NT2/D1 (cell line): Measurements from ENCODE around the gene DIP2C.

Experiments
- DNase-seq: peaks from one replicate; pipeline ENCODE4 v3.0.0-alpha.2; 2011; ENCODE audit warnings: low read depth, low spot score
- H3K27me3 ChIP-seq: 2 replicates; pipeline ENCODE4 v1.6.0; 2011; ENCODE audit warnings: mild to moderate bottlenecking; ENCODE audit not compliant: insufficient read length, insufficient read depth
- H3K36me3 ChIP-seq: 2 replicates; pipeline ENCODE4 v1.6.1; 2011; ENCODE audit warnings: mild to moderate bottlenecking, low read length, mixed read lengths; ENCODE audit not compliant: insufficient read depth, insufficient read length
- H3K4me1 ChIP-seq: 2 replicates; pipeline ENCODE4 v1.5.1; 2011; ENCODE audit not compliant: insufficient read depth, insufficient read length
- H3K4me3 ChIP-seq: 2 replicates; pipeline ENCODE4 v1.5.1; 2011; ENCODE audit warnings: low read depth; ENCODE audit not compliant: insufficient read length
- H3K9ac ChIP-seq: 2 replicates; pipeline ENCODE4 v1.6.0; 2011; ENCODE audit warnings: low read depth; ENCODE audit not compliant: insufficient read length
- H3K9me3 ChIP-seq: 2 replicates; pipeline ENCODE4 v1.5.1; 2011; ENCODE audit warnings: mild to moderate bottlenecking, low read length; ENCODE audit not compliant: insufficient read depth
- SUZ12 ChIP-seq: IDR thresholded peaks from 2 replicates; pipeline ENCODE4 v1.6.1; 2011; ENCODE audit not compliant: insufficient read length, insufficient read depth; ENCODE audit errors: extremely low read depth
- YY1 ChIP-seq: IDR thresholded peaks from 2 replicates; pipeline ENCODE4 v1.6.1; 2011; ENCODE audit not compliant: insufficient read length, insufficient read depth
- ZNF274 ChIP-seq: IDR thresholded peaks from 2 replicates; pipeline ENCODE4 v1.6.1; 2011; ENCODE audit warnings: mild to moderate bottlenecking, low read depth, low read length

DIP2C gene

DNA sequence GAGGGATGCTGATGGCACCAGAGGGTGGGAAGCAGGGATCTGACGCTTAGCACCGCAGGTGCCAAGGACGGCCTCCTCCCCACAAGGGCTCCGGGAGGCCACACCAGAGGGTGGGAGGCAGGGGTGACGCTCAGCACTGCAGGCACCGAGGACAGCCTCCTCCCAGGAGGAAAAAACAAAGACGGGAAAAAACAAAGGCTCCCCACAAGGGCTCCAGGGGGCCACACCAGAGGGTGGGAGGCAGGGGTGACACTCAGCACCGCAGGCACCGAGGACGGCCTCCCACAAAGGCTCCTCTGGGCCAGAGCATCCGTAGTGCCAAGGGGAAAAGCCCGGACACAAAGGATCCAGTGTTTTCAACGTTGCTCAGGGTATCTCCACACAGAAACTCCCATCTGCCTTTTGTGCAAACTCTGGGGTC lies 25.6 kb downstream of the DIP2C start:
- Histone ChIP-seq H3K27me3 (no peaks in the 10 kb centered on the region), H3K4me3 (no peak overlapping the region), H3K9me3 (no peaks in the 10 kb centered on the region), H3K9ac (no peak overlapping the region), H3K36me3 (no peaks in the 10 kb centered on the region), H3K4me1 (peaks cover 15% of the 10 kb centered on the region)
- DNase-seq, result no peak
- no peak for TF ChIP-seq YY1
- no peak for TF ChIP-seq SUZ12
- no peak for TF ChIP-seq ZNF274

DNA sequence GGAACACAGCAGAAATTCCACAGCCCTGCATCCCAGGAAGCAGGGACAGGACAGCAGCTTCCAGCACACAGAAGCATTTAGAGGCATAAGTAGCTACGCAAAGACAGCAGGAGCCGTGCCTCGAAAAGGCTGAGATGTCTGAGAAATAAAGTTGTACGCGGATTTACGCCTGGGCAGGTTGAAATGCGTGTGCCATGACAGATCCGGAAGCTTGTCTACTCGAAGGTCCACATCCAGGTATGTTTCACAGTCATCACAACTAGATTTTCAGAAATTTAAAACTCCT lies 26.1 kb downstream of the DIP2C start:
- TF ChIP-seq SUZ12, result no peak
- no peaks in the 10 kb centered on the region for H3K9me3 ChIP-seq
- no peak for DNase-seq
- no peak overlapping the region for H3K4me3 ChIP-seq
- no peaks in the 10 kb centered on the region for H3K36me3 ChIP-seq
- H3K9ac ChIP-seq, result no peak overlapping the region
- H3K4me1 ChIP-seq, result peaks cover 15% of the 10 kb centered on the region
- no peaks in the 10 kb centered on the region for H3K27me3 ChIP-seq

DNA sequence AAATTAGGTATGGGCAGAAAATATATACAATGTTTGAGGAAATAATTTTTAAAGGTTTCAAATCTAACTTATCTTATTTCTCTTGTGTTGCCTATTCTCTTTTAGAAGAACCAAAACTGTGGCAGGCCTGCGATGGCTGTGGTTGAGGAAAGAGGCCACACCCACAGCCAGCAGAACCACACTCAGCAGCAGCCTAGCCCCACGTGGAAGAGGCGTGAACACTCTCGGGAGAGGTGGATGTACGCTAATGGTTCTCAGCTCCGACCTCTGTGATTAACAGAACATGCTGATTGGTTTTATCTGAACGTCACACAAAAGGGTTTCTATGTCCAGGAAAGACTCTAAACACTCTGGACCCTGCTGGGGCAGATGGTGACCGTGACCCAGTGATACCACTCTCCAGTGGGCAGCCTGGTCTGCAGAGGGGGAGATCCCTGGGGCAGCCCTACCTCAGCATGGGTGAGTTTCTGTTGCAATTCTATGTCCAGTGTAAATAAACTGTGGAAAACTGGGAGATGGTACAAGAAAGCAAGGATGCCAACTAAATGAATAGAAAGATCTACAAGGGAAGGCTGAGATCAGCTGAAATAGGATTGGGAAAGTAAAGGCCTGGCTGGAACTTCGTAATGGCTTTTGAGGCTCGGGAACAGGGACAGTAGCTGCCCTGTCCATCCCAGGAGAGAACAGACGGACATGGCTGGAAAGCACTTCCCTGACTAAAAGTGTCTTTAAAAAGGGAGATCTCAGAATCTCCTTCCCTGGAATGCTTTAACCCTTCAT lies 26.6 kb downstream of the DIP2C start:
- TF ChIP-seq SUZ12 (no peak), YY1 (no peak), ZNF274 (no peak)
- H3K9ac ChIP-seq, result no peak overlapping the region
- H3K27me3 ChIP-seq, result no peaks in the 10 kb centered on the region
- peaks cover 15% of the 10 kb centered on the region for H3K4me1 ChIP-seq
- no peaks in the 10 kb centered on the region for H3K9me3 ChIP-seq
- no peak overlapping the region for H3K4me3 ChIP-seq
- no peak for DNase-seq
- no peaks in the 10 kb centered on the region for H3K36me3 ChIP-seq

DNA sequence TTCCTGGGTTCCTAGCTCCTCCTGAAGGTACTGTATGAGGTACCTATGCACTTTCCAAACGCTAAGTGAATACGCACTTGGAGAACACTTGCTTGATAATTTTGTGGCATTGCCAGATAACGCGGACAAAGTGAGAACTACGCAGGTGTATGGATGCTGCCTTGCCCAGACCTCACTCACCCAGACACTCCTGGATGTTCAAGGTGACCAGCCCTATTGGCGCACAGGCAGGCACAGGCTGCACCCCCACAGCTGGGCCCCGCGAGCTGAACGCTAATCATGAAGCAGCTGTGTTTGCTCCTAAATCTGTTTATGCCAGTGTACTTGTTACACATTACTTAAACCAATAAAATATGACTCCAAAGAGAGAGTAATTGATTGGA lies 27.3 kb downstream of the DIP2C start:
- H3K9ac ChIP-seq, result no peak overlapping the region
- no peaks in the 10 kb centered on the region for H3K27me3 ChIP-seq
- peaks cover 15% of the 10 kb centered on the region for H3K4me1 ChIP-seq
- no peak for DNase-seq
- TF ChIP-seq YY1 (no peak), SUZ12 (no peak), ZNF274 (no peak)
- H3K4me3 ChIP-seq, result no peak overlapping the region
- H3K9me3 ChIP-seq, result no peaks in the 10 kb centered on the region
- no peaks in the 10 kb centered on the region for H3K36me3 ChIP-seq

GRCh38 chr10:661597-662222 lies 27.8 kb downstream of the DIP2C start:
- H3K36me3 ChIP-seq, result no peaks in the 10 kb centered on the region
- no peak overlapping the region for H3K4me3 ChIP-seq
- no peaks in the 10 kb centered on the region for H3K27me3 ChIP-seq
- peaks cover 15% of the 10 kb centered on the region for H3K4me1 ChIP-seq
- no peak for TF ChIP-seq ZNF274
- DNase-seq, result no peak
- H3K9me3 ChIP-seq, result no peaks in the 10 kb centered on the region
- H3K9ac ChIP-seq, result no peak overlapping the region

- Histone ChIP-seq H3K4me1 (peaks cover 15% of the 10 kb centered on the region), H3K9ac (no peak overlapping the region), H3K36me3 (no peaks in the 10 kb centered on the region), H3K27me3 (no peaks in the 10 kb centered on the region), H3K4me3 (no peak overlapping the region), H3K9me3 (no peaks in the 10 kb centered on the region)
- no peak for DNase-seq
- TF ChIP-seq SUZ12, result no peak
- TF ChIP-seq YY1, result no peak
- no peak for TF ChIP-seq ZNF274
Observed at GRCh38 chr10:660970-661596, 28.4 kb downstream of the DIP2C start.

DNA sequence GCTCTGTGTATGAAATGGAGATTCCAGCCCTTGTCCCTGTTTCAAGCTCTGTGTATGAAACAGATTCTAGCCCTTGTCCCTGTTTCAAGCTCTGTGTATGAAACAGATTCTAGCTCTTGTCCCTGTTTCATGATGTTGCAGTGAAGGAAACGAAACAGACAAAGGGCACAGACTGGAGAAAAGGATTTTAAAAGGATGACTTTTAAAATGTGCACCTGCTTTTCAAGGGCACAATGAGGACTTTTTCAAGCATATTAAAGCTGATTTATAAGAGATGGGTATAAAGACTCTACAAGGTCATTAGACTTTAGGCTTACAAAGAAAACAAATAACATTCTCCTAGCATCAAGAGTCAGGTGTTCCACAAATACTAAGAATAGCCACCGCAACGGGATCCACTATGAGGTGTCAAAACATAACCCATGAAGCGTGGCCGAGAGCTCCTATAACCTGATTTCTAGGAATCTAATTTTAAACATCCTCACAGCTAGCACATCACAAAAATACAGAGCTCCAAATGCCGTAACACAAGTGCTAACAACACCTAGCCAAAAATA lies 29.0 kb downstream of the DIP2C start:
- H3K4me3 ChIP-seq, result no peak overlapping the region
- H3K36me3 ChIP-seq, result no peaks in the 10 kb centered on the region
- H3K27me3 ChIP-seq, result no peaks in the 10 kb centered on the region
- DNase-seq, result no peak
- no peak overlapping the region for H3K9ac ChIP-seq
- no peak for TF ChIP-seq ZNF274
- TF ChIP-seq YY1, result no peak
- no peaks in the 10 kb centered on the region for H3K9me3 ChIP-seq
- H3K4me1 ChIP-seq, result peaks cover 15% of the 10 kb centered on the region
